Upper lobe of left lung (tissue), 6 donors: Measurements from ENCODE around the gene TLR4. TPM values are rescaled to one million over a fixed set of nuclear protein-coding genes. Genes with fewer than 3 reads are reported as not detected.

Experiments
- ATAC-seq, 2 donors: fragments of 200-7000 bp; cut with Tn5 transposase; one replicate each; pipeline ENCODE4 v1.9.1; 2022; ENCODE audit warnings: mild to moderate bottlenecking in 2 of 2, moderate library complexity in 2 of 2; ENCODE audit not compliant: low FRiP score in 2 of 2
- DNase-seq, 2 donors: peaks; one replicate each; pipeline ENCODE4 v3.0.0-alpha.2; 2019 to 2020
- H3K27ac ChIP-seq, 4 donors: fragments of 200-600 bp; sonication (generic); one replicate each; pipeline ENCODE4 v1.5.1; 2016 to 2019
- H3K27me3 ChIP-seq, 4 donors: fragments of 200-600 bp; sonication (generic); one replicate each; pipeline ENCODE4 v1.5.1; 2017 to 2019
- H3K36me3 ChIP-seq, 4 donors: fragments of 200-600 bp; sonication (generic); one replicate each; pipeline ENCODE4 v1.5.1; 2016 to 2019
- H3K4me1 ChIP-seq, 4 donors: fragments of 200-600 bp; sonication (generic); one replicate each; pipeline ENCODE4 v1.5.1; 2018 to 2019
- H3K4me3 ChIP-seq, 4 donors: fragments of 200-600 bp; sonication (generic); one replicate each; pipeline ENCODE4 v1.5.1; 2017 to 2019; ENCODE audit warnings: mild to moderate bottlenecking in 2 of 4, moderate library complexity in 1 of 4
- H3K9me3 ChIP-seq, 4 donors: fragments of 200-600 bp; sonication (generic); one replicate each; pipeline ENCODE4 v1.5.1; 2018 to 2019
- EP300 ChIP-seq, 4 donors: sonication (generic); formaldehyde crosslinking; IDR thresholded peaks; one replicate each; pipeline ENCODE4 v1.5.1; 2017; ENCODE audit warnings: antibody characterized with exemption in 4 of 4, control low read depth in 2 of 4
- POLR2A ChIP-seq, 4 donors: fragments of 450-650 bp; IDR thresholded peaks; one replicate each; pipeline ENCODE4 v1.5.1; 2016 to 2017; ENCODE audit warnings: antibody characterized with exemption in 4 of 4, mild to moderate bottlenecking in 2 of 4
- POLR2AphosphoS5 ChIP-seq, 2 donors: sonication (generic); formaldehyde crosslinking; IDR thresholded peaks; one replicate each; pipeline ENCODE4 v1.5.1; 2017; ENCODE audit warnings: antibody characterized with exemption in 2 of 2
- WGBS, 2 donors: methylation state at CpG; one replicate each; pipeline ENCODE4 v1.1.5; 2017 to 2018; 5-methylcytosine and 5-hydroxymethylcytosine counted together
- total RNA-seq, 6 donors: library from RNA; depleted of rRNA in 4 of 6; stranded (reverse); fragments of >200 nt in 4 of 6; gene quantifications; one replicate each; pipeline versions ENCODE4 v1.1.0 to v1.2.1, GENCODE V29; 2016 to 2021
- TF ChIP-seq, protein P1 (sequence below), 6 experiments: fragments of 450-650 bp in 4 of 6; fragments of 200-600 bp in 2 of 6; sonication (generic) in 2 of 6; IDR thresholded peaks; one replicate each; pipeline ENCODE4 v1.5.1; 2016 to 2019; ENCODE audit warnings: antibody characterized with exemption in 6 of 6
- donor health status: DM: no; HTN: no; CAD: no; lungs with moderate emphysema.
- donor health status: DM: no; HTN: yes; CAD: no; lungs with severe emphysema.

Gene TLR4
- total RNA-seq, 6 donors from 2014 or later = 34.2 to 57.0 (median 44.0) TPM

DNA sequence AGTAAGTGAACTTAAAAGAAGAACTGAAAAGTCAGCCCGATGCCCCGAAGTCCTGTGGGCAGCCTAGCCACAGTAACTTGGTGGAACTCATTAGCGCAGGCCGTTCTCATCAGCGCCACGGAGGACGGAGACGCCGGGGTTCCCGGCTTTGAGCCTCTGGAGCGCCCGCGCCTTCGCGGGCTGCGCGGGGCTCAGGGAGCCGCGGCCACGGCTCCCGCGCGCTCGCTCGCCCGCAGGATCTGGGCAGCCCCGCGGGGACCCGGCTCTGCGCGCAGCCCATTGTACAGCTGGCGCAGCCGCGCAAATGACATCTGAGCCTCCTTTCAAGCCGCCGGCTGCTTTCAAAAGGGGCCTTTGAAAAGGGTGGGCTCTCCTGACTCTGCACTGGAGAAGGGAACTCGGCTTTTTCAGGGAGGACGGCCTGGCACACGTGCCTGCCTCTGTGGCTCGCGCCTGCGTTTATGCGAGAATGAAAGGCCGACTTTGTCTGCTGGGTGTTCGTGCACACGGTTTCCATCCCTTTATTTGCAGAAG lies 40.7 kb downstream of the TLR4 start:
- peaks cover 0 to 7% (median 0%) of the 10 kb centered on the region in 4 donors for H3K4me1 ChIP-seq
- no peaks in the 10 kb centered on the region for H3K36me3 ChIP-seq
- ATAC-seq = peak in 1 of 2 donors; percentile 79
- 12 to 16% methylated on average over 11 to 45 of the region's 46 CpGs for WGBS, 2 donors
- H3K27me3 ChIP-seq = peaks cover 0 to 7% (median 0%) of the 10 kb centered on the region in 4 donors
- H3K9me3 ChIP-seq = no peaks in the 10 kb centered on the region
- no peak overlapping the region for H3K27ac ChIP-seq
- TF ChIP-seq, protein P1, sequence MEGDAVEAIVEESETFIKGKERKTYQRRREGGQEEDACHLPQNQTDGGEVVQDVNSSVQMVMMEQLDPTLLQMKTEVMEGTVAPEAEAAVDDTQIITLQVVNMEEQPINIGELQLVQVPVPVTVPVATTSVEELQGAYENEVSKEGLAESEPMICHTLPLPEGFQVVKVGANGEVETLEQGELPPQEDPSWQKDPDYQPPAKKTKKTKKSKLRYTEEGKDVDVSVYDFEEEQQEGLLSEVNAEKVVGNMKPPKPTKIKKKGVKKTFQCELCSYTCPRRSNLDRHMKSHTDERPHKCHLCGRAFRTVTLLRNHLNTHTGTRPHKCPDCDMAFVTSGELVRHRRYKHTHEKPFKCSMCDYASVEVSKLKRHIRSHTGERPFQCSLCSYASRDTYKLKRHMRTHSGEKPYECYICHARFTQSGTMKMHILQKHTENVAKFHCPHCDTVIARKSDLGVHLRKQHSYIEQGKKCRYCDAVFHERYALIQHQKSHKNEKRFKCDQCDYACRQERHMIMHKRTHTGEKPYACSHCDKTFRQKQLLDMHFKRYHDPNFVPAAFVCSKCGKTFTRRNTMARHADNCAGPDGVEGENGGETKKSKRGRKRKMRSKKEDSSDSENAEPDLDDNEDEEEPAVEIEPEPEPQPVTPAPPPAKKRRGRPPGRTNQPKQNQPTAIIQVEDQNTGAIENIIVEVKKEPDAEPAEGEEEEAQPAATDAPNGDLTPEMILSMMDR (IDR thresholded peaks at IDR 0.05) = no peak
- TF ChIP-seq POLR2A (IDR thresholded peaks at IDR 0.05) = no peak
- no peak for TF ChIP-seq EP300 (IDR thresholded peaks at IDR 0.05)
- TF ChIP-seq POLR2AphosphoS5 (IDR thresholded peaks at IDR 0.05) = no peak
- H3K4me3 ChIP-seq = peak overlapping the region in 3 of 4 donors; percentile 18 to 41 (median 26)
- peak in 1 of 2 donors; percentile 81 for DNase-seq

DNA sequence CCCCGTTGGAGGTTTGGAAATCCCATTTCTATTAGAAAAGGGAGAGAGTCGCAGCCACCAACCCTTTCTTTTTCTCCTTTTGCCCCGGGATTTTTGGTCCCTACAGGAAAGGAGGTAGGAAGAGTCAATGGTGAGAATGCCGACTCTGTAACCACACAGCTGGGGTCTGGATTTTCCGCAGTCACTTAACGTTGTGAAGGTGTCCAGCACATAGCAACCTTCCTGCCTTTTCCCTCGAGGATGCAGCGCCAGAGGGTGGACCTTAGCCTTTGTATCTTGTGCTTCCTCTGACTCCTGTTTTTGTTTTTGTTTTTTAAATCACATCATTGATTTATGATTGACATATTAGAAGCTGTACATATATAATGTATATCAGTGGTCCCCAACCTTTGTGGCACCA lies 41.4 kb downstream of the TLR4 start:
- Histone ChIP-seq H3K4me3 (no peak overlapping the region), H3K9me3 (no peaks in the 10 kb centered on the region), H3K4me1 (peaks cover 0 to 7% (median 0%) of the 10 kb centered on the region in 4 donors), H3K27me3 (peaks cover 0 to 7% (median 0%) of the 10 kb centered on the region in 4 donors), H3K27ac (no peak overlapping the region), H3K36me3 (no peaks in the 10 kb centered on the region)
- ATAC-seq (no peak), DNase-seq (no peak)
- 86 to 89% methylated on average over 8 of the region's 8 CpGs for WGBS, 2 donors
- TF ChIP-seq POLR2A (IDR thresholded peaks at IDR 0.05) (no peak), EP300 (IDR thresholded peaks at IDR 0.05) (no peak), POLR2AphosphoS5 (IDR thresholded peaks at IDR 0.05) (no peak)
- TF ChIP-seq, protein P1 (IDR thresholded peaks at IDR 0.05) = no peak

DNA sequence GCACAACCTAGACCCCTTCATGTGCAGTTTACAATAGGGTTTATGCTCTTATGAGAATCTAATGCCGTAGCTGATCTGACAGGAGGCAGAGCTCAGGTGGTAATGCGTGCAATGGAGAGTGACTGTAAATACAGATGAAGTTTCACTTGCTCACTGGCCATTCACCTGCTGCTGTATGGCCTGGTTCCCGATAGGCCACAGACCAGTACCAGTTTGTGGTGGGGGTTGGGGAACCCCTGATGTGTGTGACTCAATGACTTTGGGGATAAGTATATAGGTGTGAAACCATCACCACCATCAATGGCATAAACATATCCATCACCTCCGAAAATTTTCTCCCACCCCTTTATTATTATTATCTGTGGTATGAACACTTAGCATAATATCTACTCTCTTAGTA lies 42.1 kb downstream of the TLR4 start:
- H3K9me3 ChIP-seq = no peaks in the 10 kb centered on the region
- H3K4me1 ChIP-seq = peaks cover 0 to 7% (median 0%) of the 10 kb centered on the region in 4 donors
- H3K27me3 ChIP-seq = peaks cover 0 to 7% (median 0%) of the 10 kb centered on the region in 4 donors
- H3K36me3 ChIP-seq = no peaks in the 10 kb centered on the region
- no peak for DNase-seq
- no peak overlapping the region for H3K27ac ChIP-seq
- H3K4me3 ChIP-seq = no peak overlapping the region
- ATAC-seq = no peak
- 77 to 88% methylated on average over 4 of the region's 4 CpGs for WGBS, 2 donors
- TF ChIP-seq POLR2A (IDR thresholded peaks at IDR 0.05) (no peak), POLR2AphosphoS5 (IDR thresholded peaks at IDR 0.05) (no peak), EP300 (IDR thresholded peaks at IDR 0.05) (no peak)
- TF ChIP-seq, protein P1 (IDR thresholded peaks at IDR 0.05) = no peak

DNA sequence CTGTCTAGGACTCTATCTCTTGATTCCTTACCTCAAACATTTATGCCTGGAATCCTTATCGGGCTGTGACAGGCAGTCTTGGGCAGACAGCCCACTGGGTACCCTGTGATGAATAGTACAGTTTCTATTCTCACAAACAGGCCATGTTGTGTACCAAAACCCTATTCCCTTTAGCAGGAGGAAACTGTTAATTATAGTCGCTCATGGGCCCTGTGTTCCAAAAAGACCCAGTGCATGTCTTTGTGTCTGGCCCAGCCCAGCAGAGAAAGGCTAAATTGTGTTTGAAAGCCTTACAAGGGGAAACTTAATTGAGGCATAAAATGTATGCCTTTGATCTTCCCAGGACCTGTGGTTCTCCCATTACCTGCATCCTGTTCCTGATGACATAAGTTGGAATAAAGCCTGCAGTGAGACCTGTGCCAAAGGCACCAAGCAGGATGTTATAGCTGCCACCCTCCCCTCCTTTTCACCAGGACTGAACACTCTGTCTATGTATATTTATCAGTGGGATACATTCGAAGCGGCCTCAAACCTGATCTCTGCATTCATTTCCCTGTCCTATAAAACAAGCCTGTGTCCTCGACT lies 43.3 kb downstream of the TLR4 start:
- TF ChIP-seq POLR2AphosphoS5 (IDR thresholded peaks at IDR 0.05) (no peak), POLR2A (IDR thresholded peaks at IDR 0.05) (no peak), EP300 (IDR thresholded peaks at IDR 0.05) (no peak)
- TF ChIP-seq, protein P1 (IDR thresholded peaks at IDR 0.05) = no peak
- Histone ChIP-seq H3K27me3 (peaks cover 0 to 7% (median 0%) of the 10 kb centered on the region in 4 donors), H3K36me3 (no peaks in the 10 kb centered on the region), H3K4me1 (peaks cover 0 to 7% (median 0%) of the 10 kb centered on the region in 4 donors), H3K9me3 (no peaks in the 10 kb centered on the region), H3K27ac (no peak overlapping the region), H3K4me3 (no peak overlapping the region)
- no peak for ATAC-seq
- DNase-seq = no peak
- WGBS, 2 donors = 53 to 67% methylated on average over 5 of the region's 5 CpGs

DNA sequence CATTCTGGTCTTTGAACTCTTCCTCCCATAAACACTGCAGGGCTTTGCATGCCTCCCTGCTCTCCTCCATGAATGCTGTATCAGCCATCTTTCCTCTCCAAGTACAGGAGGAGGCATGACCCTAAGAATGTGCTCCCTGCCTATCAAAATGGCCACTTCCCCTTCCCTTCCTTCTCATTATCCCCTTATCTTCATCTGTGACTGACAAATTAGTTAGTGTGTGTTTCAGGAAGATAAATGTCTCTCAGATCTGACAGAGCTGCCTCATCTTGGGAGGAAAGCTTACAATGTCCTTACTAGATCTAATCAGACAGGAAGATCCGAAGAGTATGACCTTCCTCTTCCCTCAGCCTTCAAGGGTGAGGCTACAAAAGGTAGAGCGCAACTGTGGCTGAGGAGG lies 46.2 kb downstream of the TLR4 start:
- no peak for DNase-seq

More for the DNA sequence above, 46.2 kb downstream of the TLR4 start:
- Histone ChIP-seq H3K9me3 (no peaks in the 10 kb centered on the region), H3K27me3 (no peaks in the 10 kb centered on the region), H3K4me3 (no peak overlapping the region), H3K27ac (no peak overlapping the region), H3K4me1 (no peaks in the 10 kb centered on the region), H3K36me3 (no peaks in the 10 kb centered on the region)
- no peak for TF ChIP-seq EP300 (IDR thresholded peaks at IDR 0.05)
- TF ChIP-seq POLR2AphosphoS5 (IDR thresholded peaks at IDR 0.05) = no peak
- TF ChIP-seq POLR2A (IDR thresholded peaks at IDR 0.05) = no peak
- TF ChIP-seq, protein P1 (IDR thresholded peaks at IDR 0.05) = no peak
- 46 to 62% methylated on average over 2 of the region's 2 CpGs for WGBS, 2 donors
- no peak for ATAC-seq
